ENCODE measurements around the gene UPK2. TPM values are rescaled to one million over a fixed set of nuclear protein-coding genes. Genes with fewer than 3 reads are reported as not detected.
A peak's percentile ranks its signal among the peaks of the same experiment; 100 is the strongest.

The UPK2 gene
- total and polyA plus RNA-seq, 7 donors: not detected

DNA sequence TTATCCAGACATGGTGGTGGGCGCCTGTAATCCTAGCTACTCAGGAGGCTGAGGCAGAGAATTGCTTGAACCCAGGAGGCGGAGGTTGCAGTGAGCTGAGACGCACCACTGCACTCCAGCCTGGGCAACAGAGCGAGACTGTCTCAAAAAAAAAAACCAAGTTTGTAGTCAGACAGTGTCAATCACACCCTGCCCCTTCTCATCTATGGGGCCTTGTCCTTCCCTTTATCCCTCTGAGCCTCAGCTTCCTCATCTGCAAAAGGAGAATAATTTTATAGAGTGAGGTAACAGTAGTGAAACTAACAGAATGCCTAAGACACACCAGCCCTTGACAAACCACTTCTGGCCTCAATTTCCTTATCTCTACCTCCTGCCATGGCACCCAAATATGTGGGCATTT is 41.1 kb upstream of the UPK2 start:
- no peak for TF ChIP-seq EP300 (IDR thresholded peaks at IDR 0.05)
- TF ChIP-seq POLR2AphosphoS5 (IDR thresholded peaks at IDR 0.05): no peak
- no peak for TF ChIP-seq POLR2A (IDR thresholded peaks at IDR 0.05)
- TF ChIP-seq CTCF (IDR thresholded peaks at IDR 0.05): no peak
- Histone ChIP-seq H3K4me3 (no peak overlapping the region), H3K9me3 (no peaks in the 10 kb centered on the region), H3K27ac (peak overlapping the region; percentile 95 to 100 (median 100)), H3K36me3 (no peaks in the 10 kb centered on the region), H3K4me1 (peaks cover 0 to 100% (median 99%) of the 10 kb centered on the region in 4 donors), H3K27me3 (no peaks in the 10 kb centered on the region)
- no peak for DNase-seq
- intact Hi-C loops (cut with DNase I): no loop called here
- WGBS, 2 donors: 57 to 75% methylated on average over 4 of the region's 4 CpGs

DNA sequence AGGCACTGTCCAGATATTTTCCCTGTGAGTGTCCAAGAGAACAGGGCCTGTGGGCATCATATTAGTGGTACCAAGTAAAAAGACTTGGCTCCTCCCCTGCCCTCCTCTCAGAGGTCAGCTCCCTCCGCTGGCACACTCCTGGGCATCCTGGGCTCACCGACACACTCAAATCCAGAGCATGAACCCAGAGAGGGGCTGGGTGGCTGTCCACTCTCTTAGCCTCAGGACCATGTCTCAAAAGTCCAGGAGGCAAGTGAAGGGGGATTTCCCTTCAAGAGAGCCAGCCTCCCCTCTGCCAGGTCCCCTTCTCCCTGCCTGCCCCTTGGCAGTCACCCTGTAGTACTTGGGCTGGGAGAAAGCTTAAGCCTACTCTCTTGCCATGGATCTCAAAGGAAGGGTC is 40.7 kb upstream of the UPK2 start:
- H3K4me3 ChIP-seq: no peak overlapping the region

GRCh38 chr11:118915941-118916841 is 39.9 kb upstream of the UPK2 start:
- Histone ChIP-seq H3K27me3 (no peaks in the 10 kb centered on the region), H3K36me3 (no peaks in the 10 kb centered on the region), H3K4me3 (peak overlapping the region in 3 of 4 donors; percentile 16 to 92 (median 38)), H3K4me1 (peaks cover 0 to 100% (median 100%) of the 10 kb centered on the region in 4 donors), H3K9me3 (no peaks in the 10 kb centered on the region), H3K27ac (peak overlapping the region; percentile 95 to 100 (median 100))
- peak; percentile 67 for DNase-seq
- no peak for TF ChIP-seq CTCF (IDR thresholded peaks at IDR 0.05)
- no peak for TF ChIP-seq POLR2AphosphoS5 (IDR thresholded peaks at IDR 0.05)
- TF ChIP-seq EP300 (IDR thresholded peaks at IDR 0.05): no peak
- no peak for TF ChIP-seq POLR2A (IDR thresholded peaks at IDR 0.05)
- intact Hi-C loops (cut with DNase I): no loop called here
- WGBS, 2 donors: 60 to 63% methylated on average over 10 of the region's 10 CpGs

More for the DNA sequence above, 40.7 kb upstream of the UPK2 start:
- Histone ChIP-seq H3K27me3 (no peaks in the 10 kb centered on the region), H3K4me1 (peaks cover 0 to 100% (median 99%) of the 10 kb centered on the region in 4 donors), H3K36me3 (no peaks in the 10 kb centered on the region), H3K27ac (peak overlapping the region; percentile 95 to 100 (median 100)), H3K9me3 (no peaks in the 10 kb centered on the region)
- intact Hi-C loops (cut with DNase I): no loop called here
- WGBS, 2 donors: 87 to 96% methylated on average over 2 of the region's 2 CpGs
- TF ChIP-seq EP300 (IDR thresholded peaks at IDR 0.05) (no peak), POLR2A (IDR thresholded peaks at IDR 0.05) (no peak), CTCF (IDR thresholded peaks at IDR 0.05) (no peak), POLR2AphosphoS5 (IDR thresholded peaks at IDR 0.05) (no peak)
- peak; percentile 58 for DNase-seq

GRCh38 chr11:118916842-118917388 is 39.2 kb upstream of the UPK2 start:
- Histone ChIP-seq H3K27ac (peak overlapping the region; percentile 95 to 100 (median 100)), H3K27me3 (no peaks in the 10 kb centered on the region), H3K4me1 (peaks cover 0 to 100% (median 100%) of the 10 kb centered on the region in 4 donors), H3K4me3 (peak overlapping the region in 3 of 4 donors; percentile 16 to 92 (median 38)), H3K36me3 (no peaks in the 10 kb centered on the region), H3K9me3 (no peaks in the 10 kb centered on the region)
- intact Hi-C loops (cut with DNase I): no loop called here
- WGBS, 2 donors: 21 to 49% methylated on average over 8 of the region's 8 CpGs
- DNase-seq: peak; percentile 90
- TF ChIP-seq EP300 (IDR thresholded peaks at IDR 0.05) (no peak), POLR2A (IDR thresholded peaks at IDR 0.05) (no peak), POLR2AphosphoS5 (IDR thresholded peaks at IDR 0.05) (peak; percentile 8 to 30 (median 20)), CTCF (IDR thresholded peaks at IDR 0.05) (no peak)

Data from sigmoid colon (tissue), 7 donors.